ENCODE results near the gene ADORA2B.

- TF ChIP-seq CTCF (IDR thresholded peaks at IDR 0.05) (no peak), EP300 (IDR thresholded peaks at IDR 0.05) (no peak), POLR2A (IDR thresholded peaks at IDR 0.05) (no peak)
Measured at GRCh38 chr17:15900871-15901270, 44.1 kb upstream of the ADORA2B start.

Measured in tibial nerve (tissue), 4 donors.